HepG2 (cell line): ENCODE data around the gene C11orf58. TPM values are rescaled to one million over a fixed set of nuclear protein-coding genes. Genes with fewer than 3 reads are reported as not detected.
A peak's percentile ranks its signal among the peaks of the same experiment; 100 is the strongest.

ENCODE experiments used
- DR1 ChIP-seq: sonication (generic); formaldehyde crosslinking; IDR thresholded peaks from 2 replicates; pipeline ENCODE4 v1.8.0; 2021; ENCODE audit warnings: mild to moderate bottlenecking, missing genetic modification reagents, inconsistent platforms
- HCFC1 ChIP-seq: fragments of 150-350 bp; IDR thresholded peaks from 2 replicates; pipeline ENCODE4 v1.6.1; 2014; ENCODE audit warnings: low read depth, low read length
- KDM5B ChIP-seq: sonication (generic); formaldehyde crosslinking; IDR thresholded peaks from 2 replicates; pipeline ENCODE4 v1.4.0; 2020; ENCODE audit warnings: missing genetic modification reagents, mild to moderate bottlenecking, borderline replicate concordance
- MYPOP ChIP-seq: sonication (generic); formaldehyde crosslinking; IDR thresholded peaks from 2 replicates; pipeline ENCODE4 v1.8.1; 2023; ENCODE audit warnings: mild to moderate bottlenecking, moderate library complexity, missing genetic modification reagents
- SNAPC4 ChIP-seq: sonication (generic); formaldehyde crosslinking; IDR thresholded peaks from 2 replicates; pipeline ENCODE4 v1.4.0; 2020; ENCODE audit warnings: mild to moderate bottlenecking, missing genetic modification reagents
- TBX2 ChIP-seq: sonication (generic); formaldehyde crosslinking; IDR thresholded peaks from 2 replicates; pipeline ENCODE4 v1.5.0; 2020; ENCODE audit warnings: missing genetic modification reagents, mild to moderate bottlenecking, borderline replicate concordance
- ZNF468 ChIP-seq: sonication (generic); formaldehyde crosslinking; IDR thresholded peaks from 2 replicates; pipeline ENCODE4 v1.8.0; 2022; ENCODE audit warnings: mild to moderate bottlenecking, moderate library complexity, missing genetic modification reagents
- ZNF724P ChIP-seq: sonication (generic); formaldehyde crosslinking; IDR thresholded peaks from 2 replicates; pipeline ENCODE4 v1.8.0; 2022; ENCODE audit warnings: missing genetic modification reagents, borderline replicate concordance
- ZNF773 ChIP-seq: sonication (generic); formaldehyde crosslinking; IDR thresholded peaks from 2 replicates; pipeline ENCODE4 v1.4.0; 2020; ENCODE audit warnings: missing genetic modification reagents, borderline replicate concordance
- ZNF781 ChIP-seq: sonication (generic); formaldehyde crosslinking; IDR thresholded peaks from 2 replicates; pipeline ENCODE4 v1.5.1; 2020; ENCODE audit warnings: borderline replicate concordance, mild to moderate bottlenecking, missing genetic modification reagents; ENCODE audit errors: not compliant biosample characterization
- ZNF816 ChIP-seq: sonication (generic); formaldehyde crosslinking; IDR thresholded peaks from 2 replicates; pipeline ENCODE4 v1.8.0; 2022; ENCODE audit warnings: missing genetic modification reagents, mild to moderate bottlenecking, borderline replicate concordance
- polyA plus RNA-seq, 8 experiments: library from polyadenylated mRNA; depleted of rRNA in 3 of 8; stranded (reverse) in 7 of 8; unstranded in 1 of 8; fragments of >200 nt; fragmentation: Illumina TruSeq in 4 of 8; extraction: Trizol in 4 of 8; gene quantifications; 2 replicates each; pipeline versions ENCODE4 v1.2.1 to v1.2.3, GENCODE V29; 2011 to 2016; ENCODE audit warnings: low read depth in 4 of 8, missing spikeins in 1 of 8, mixed read lengths in 1 of 8; ENCODE audit not compliant: insufficient read depth in 1 of 8
- total RNA-seq, 5 experiments: library from RNA; depleted of rRNA; stranded (reverse); fragments of >200 nt; fragmentation: Illumina TruSeq; extraction: Trizol; gene quantifications; 2 replicates each; pipeline ENCODE4 v1.2.3, GENCODE V29; 2016; ENCODE audit warnings: low read depth in 1 of 5
- TF ChIP-seq, protein P1 (sequence below): sonication (generic); formaldehyde crosslinking; IDR thresholded peaks from 2 replicates; pipeline ENCODE4 v1.8.1; 2023; ENCODE audit warnings: missing genetic modification reagents, inconsistent platforms, borderline replicate concordance
- TF ChIP-seq, protein P2 (sequence below): sonication (generic); formaldehyde crosslinking; IDR thresholded peaks from 2 replicates; pipeline ENCODE4 v1.4.0; 2020; ENCODE audit warnings: missing genetic modification reagents
- TF ChIP-seq, protein P3 (sequence below): sonication (generic); formaldehyde crosslinking; IDR thresholded peaks from 2 replicates; pipeline ENCODE4 v1.4.0; 2020; ENCODE audit warnings: mild to moderate bottlenecking, missing genetic modification reagents
- TF ChIP-seq, protein P4 (sequence below): sonication (generic); formaldehyde crosslinking; IDR thresholded peaks from 2 replicates; pipeline ENCODE4 v1.4.0; 2020; ENCODE audit warnings: missing genetic modification reagents

C11orf58 gene
- total and polyA plus RNA-seq, 2 of the 13 experiments (the other 11 are each of a cell fraction or from before 2014, with no cell fraction given): 83.8 to 167 TPM

DNA sequence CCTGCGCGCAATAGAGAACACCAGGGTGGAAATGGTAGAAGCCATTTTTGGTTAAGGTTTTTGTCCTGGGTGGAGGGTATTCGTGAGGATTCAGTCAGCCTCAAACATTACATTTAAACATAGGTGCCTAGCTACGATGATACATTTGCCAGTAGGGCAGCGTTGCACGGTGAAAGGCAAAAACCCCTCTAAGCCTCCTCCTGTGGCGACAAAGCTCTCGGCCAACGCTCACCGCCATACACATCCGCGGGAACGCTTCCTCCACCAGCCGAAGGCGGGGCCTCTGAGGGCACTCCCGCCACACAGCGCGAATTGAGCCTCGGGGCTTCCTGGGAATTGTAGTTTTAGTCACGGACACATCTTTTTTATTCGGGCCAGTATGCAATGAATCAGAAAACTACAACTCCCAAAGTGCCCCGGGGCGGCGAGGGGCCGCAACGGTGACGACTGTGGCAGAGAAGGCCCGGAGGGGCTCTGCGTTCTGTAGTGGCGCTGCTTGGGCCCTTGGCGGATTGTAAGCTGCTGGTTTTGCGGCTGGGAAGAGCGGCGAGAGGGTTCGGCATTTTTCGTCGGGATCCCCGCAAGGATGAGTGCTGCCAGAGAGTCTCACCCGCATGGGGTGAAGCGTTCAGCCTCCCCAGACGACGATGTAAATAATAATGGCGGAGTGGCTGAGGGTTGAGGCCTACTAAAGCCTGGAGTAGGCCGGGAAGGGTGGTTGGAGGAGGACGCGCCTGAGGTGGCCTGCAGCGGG lies at the start of gene C11orf58 (continued):
- TF ChIP-seq SNAPC4 (peak; percentile 88), ZNF816 (CRISPR knock-in tag) (0 out of 2 replicates have a peak, but pooled peaks have one; percentile 43), TBX2 (CRISPR knock-in tag) (peak; percentile 83), KDM5B (peak; percentile 96), ZNF468 (CRISPR knock-in tag) (no peak), ZNF724P (CRISPR knock-in tag) (peak; percentile 49; the same call in 1 of the 2 replicates), ZNF781 (CRISPR knock-in tag) (peak; percentile 91), ZNF773 (CRISPR knock-in tag) (peak; percentile 81; the same call in 1 of the 2 replicates), MYPOP (CRISPR knock-in tag) (peak; percentile 60; the same call in 1 of the 2 replicates), DR1 (CRISPR knock-in tag) (peak; percentile 89; the same call in 1 of the 2 replicates), HCFC1 (peak; percentile 95)
- TF ChIP-seq, protein P1, sequence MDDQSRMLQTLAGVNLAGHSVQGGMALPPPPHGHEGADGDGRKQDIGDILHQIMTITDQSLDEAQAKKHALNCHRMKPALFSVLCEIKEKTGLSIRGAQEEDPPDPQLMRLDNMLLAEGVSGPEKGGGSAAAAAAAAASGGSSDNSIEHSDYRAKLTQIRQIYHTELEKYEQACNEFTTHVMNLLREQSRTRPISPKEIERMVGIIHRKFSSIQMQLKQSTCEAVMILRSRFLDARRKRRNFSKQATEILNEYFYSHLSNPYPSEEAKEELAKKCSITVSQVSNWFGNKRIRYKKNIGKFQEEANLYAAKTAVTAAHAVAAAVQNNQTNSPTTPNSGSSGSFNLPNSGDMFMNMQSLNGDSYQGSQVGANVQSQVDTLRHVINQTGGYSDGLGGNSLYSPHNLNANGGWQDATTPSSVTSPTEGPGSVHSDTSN (CRISPR knock-in tag): peak; percentile 71; the same call in 1 of the 2 replicates
- TF ChIP-seq, protein P2, sequence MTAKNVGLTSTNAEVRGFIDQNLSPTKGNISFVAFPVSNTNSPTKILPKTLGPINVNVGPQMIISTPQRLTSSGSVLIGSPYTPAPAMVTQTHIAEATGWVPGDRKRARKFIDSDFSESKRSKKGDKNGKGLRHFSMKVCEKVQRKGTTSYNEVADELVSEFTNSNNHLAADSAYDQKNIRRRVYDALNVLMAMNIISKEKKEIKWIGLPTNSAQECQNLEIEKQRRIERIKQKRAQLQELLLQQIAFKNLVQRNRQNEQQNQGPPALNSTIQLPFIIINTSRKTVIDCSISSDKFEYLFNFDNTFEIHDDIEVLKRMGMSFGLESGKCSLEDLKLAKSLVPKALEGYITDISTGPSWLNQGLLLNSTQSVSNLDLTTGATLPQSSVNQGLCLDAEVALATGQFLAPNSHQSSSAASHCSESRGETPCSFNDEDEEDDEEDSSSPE (CRISPR knock-in tag): peak; percentile 86
- TF ChIP-seq, protein P3, sequence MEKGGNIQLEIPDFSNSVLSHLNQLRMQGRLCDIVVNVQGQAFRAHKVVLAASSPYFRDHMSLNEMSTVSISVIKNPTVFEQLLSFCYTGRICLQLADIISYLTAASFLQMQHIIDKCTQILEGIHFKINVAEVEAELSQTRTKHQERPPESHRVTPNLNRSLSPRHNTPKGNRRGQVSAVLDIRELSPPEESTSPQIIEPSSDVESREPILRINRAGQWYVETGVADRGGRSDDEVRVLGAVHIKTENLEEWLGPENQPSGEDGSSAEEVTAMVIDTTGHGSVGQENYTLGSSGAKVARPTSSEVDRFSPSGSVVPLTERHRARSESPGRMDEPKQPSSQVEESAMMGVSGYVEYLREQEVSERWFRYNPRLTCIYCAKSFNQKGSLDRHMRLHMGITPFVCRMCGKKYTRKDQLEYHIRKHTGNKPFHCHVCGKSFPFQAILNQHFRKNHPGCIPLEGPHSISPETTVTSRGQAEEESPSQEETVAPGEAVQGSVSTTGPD (CRISPR knock-in tag): peak; percentile 73; the same call in 1 of the 2 replicates
- TF ChIP-seq, protein P4, sequence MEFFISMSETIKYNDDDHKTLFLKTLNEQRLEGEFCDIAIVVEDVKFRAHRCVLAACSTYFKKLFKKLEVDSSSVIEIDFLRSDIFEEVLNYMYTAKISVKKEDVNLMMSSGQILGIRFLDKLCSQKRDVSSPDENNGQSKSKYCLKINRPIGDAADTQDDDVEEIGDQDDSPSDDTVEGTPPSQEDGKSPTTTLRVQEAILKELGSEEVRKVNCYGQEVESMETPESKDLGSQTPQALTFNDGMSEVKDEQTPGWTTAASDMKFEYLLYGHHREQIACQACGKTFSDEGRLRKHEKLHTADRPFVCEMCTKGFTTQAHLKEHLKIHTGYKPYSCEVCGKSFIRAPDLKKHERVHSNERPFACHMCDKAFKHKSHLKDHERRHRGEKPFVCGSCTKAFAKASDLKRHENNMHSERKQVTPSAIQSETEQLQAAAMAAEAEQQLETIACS: no peak
